Amygdala (tissue), 56 donors: ENCODE data around the gene PRADC1.
"Not testable (repeated sequence)": the region's sequence is repeated elsewhere in the genome, so short reads cannot be mapped to it uniquely, and the experiment has no call there.

ENCODE experiments used
- DNase-seq, 56 donors: peaks; one replicate each; lab custom pipeline; 2025; lab: John Stamatoyannopoulos, UW

PRADC1 gene

GRCh38 chr2:73210696-73211095, 22.3 kb downstream of the PRADC1 start:
- no peak for DNase-seq

GRCh38 chr2:73210019-73210418, 23.0 kb downstream of the PRADC1 start:
- DNase-seq = no peak

GRCh38 chr2:73208258-73208657, 24.8 kb downstream of the PRADC1 start:
- DNase-seq = no peak

GRCh38 chr2:73205611-73206010, 27.4 kb downstream of the PRADC1 start:
- no peak for DNase-seq

- DNase-seq = no peak
These were observed 29.9 kb downstream of the PRADC1 start for GRCh38 chr2:73203055-73203681.

- DNase-seq = no peak
These were observed 30.6 kb downstream of the PRADC1 start, which contains the start of gene NOTO for GRCh38 chr2:73202156-73203054. NOTO (plus strand) TSS chr2:73202574; CDS start chr2:73202667, 93 bp downstream.

- DNase-seq = not testable (repeated sequence)
These were observed 32.8 kb downstream of the PRADC1 start for GRCh38 chr2:73200281-73200680.

- no peak for DNase-seq
These were observed 35.5 kb downstream of the PRADC1 start for GRCh38 chr2:73197579-73197978.

GRCh38 chr2:73187549-73187948, 45.5 kb downstream of the PRADC1 start:
- DNase-seq = no peak

- no peak for DNase-seq
These were observed 47.1 kb downstream of the PRADC1 start for GRCh38 chr2:73185965-73186364.
